Omental fat pad (tissue), 4 donors: ENCODE measurements around the gene ANAPC5. TPM values are rescaled to one million over a fixed set of nuclear protein-coding genes. Genes with fewer than 3 reads are reported as not detected.
A peak's percentile ranks its signal among the peaks of the same experiment; 100 is the strongest.

Experiments
- ATAC-seq: fragments of 150-250 bp; one replicate; pipeline ENCODE4 v1.9.1; 2016; ENCODE audit warnings: mild to moderate bottlenecking, moderate library complexity; ENCODE audit not compliant: low FRiP score
- DNase-seq: peaks from one replicate; pipeline ENCODE4 v3.0.0-alpha.2; 2019; ENCODE audit warnings: low spot score
- CTCF ChIP-seq, 3 donors: fragments of 450-650 bp; IDR thresholded peaks; one replicate each; pipeline ENCODE4 v1.5.1; 2016 to 2017; ENCODE audit warnings: antibody characterized with exemption in 3 of 3, mild to moderate bottlenecking in 3 of 3, moderate library complexity in 2 of 3
- total RNA-seq, 4 donors: library from RNA; depleted of rRNA; stranded (reverse); fragments of >200 nt; gene quantifications; one replicate each; pipeline ENCODE4 v1.1.0, GENCODE V29; 2016

The ANAPC5 gene
- total RNA-seq, 4 donors from 2014 or later, result 88.2 to 154 (median 101) TPM

- no peak for DNase-seq
- peak; percentile 5 for ATAC-seq
- TF ChIP-seq CTCF (IDR thresholded peaks at IDR 0.05), result no peak
These were observed 54.7 kb downstream of the ANAPC5 start for GRCh38 chr12:121297435-121297991.

- TF ChIP-seq CTCF (IDR thresholded peaks at IDR 0.05), result no peak
These were observed 55.4 kb downstream of the ANAPC5 start, which contains the start of gene CAMKK2 for GRCh38 chr12:121296618-121297434. TSS of gene CAMKK2 (minus strand) at chr12:121296709. CDS start at chr12:121274526, 22,183 bp downstream.

GRCh38 chr12:121295746-121296617 lies 56.2 kb downstream of the ANAPC5 start:
- no peak for TF ChIP-seq CTCF (IDR thresholded peaks at IDR 0.05)
- DNase-seq (no peak), ATAC-seq (peak; percentile 47)

More at GRCh38 chr12:121296618-121297434, 55.4 kb downstream of the ANAPC5 start, which contains the start of gene CAMKK2:
- peak; percentile 27 for DNase-seq
- ATAC-seq, result peak; percentile 94

- ATAC-seq, result no peak
- no peak for DNase-seq
- TF ChIP-seq CTCF (IDR thresholded peaks at IDR 0.05), result no peak
These were observed 57.0 kb downstream of the ANAPC5 start for GRCh38 chr12:121295116-121295745.

- ATAC-seq, result no peak
- no peak for TF ChIP-seq CTCF (IDR thresholded peaks at IDR 0.05)
- DNase-seq, result no peak
These were observed 57.9 kb downstream of the ANAPC5 start for GRCh38 chr12:121294151-121294889.

GRCh38 chr12:121293603-121294002 lies 58.6 kb downstream of the ANAPC5 start:
- ATAC-seq, result no peak
- TF ChIP-seq CTCF (IDR thresholded peaks at IDR 0.05), result no peak
- no peak for DNase-seq
